ENCODE measurements around the gene CAMTA1. TPM values are rescaled to one million over a fixed set of nuclear protein-coding genes. Genes with fewer than 3 reads are reported as not detected.

Gene CAMTA1
- total RNA-seq, 4 donors from 2014 or later = 57.4 to 88.3 (median 62.1) TPM

GRCh38 chr1:7045897-7046296, 260.6 kb downstream of the CAMTA1 start:
- Histone ChIP-seq H3K9me3 (no peaks in the 10 kb centered on the region), H3K27me3 (no peaks in the 10 kb centered on the region), H3K4me3 (no peak overlapping the region), H3K27ac (no peak overlapping the region), H3K4me1 (no peaks in the 10 kb centered on the region), H3K36me3 (no peaks in the 10 kb centered on the region)
- TF ChIP-seq POLR2A (IDR thresholded peaks at IDR 0.05) (no peak), CTCF (IDR thresholded peaks at IDR 0.05) (no peak)
- no peak for DNase-seq

GRCh38 chr1:7046314-7046713, 261.1 kb downstream of the CAMTA1 start:
- no peaks in the 10 kb centered on the region for H3K36me3 ChIP-seq
- H3K4me1 ChIP-seq = no peaks in the 10 kb centered on the region
- no peaks in the 10 kb centered on the region for H3K9me3 ChIP-seq
- H3K4me3 ChIP-seq = no peak overlapping the region
- no peak for DNase-seq
- no peak for TF ChIP-seq POLR2A (IDR thresholded peaks at IDR 0.05)
- no peak for TF ChIP-seq CTCF (IDR thresholded peaks at IDR 0.05)
- H3K27me3 ChIP-seq = no peaks in the 10 kb centered on the region
- no peak overlapping the region for H3K27ac ChIP-seq

DNA sequence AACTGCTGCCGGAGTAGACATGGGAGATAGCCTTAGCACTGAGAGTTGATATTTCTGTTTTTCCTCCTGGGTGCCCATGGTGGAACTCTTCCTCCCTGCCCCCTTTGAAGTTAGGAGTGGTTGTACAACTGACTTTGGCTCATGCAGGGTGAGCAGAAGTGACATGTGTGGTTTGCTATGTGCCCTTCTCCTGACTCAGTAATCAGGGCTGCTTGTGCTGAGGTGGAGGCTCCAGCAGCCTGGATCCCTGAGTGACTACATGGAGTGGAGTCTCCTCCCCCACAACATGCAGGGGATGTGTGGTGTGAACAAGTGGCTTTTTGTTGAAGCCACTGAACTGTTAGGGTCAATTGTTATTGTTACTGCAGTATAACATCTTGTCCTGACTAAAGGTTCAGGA, 261.6 kb downstream of the CAMTA1 start:
- H3K9me3 ChIP-seq = no peaks in the 10 kb centered on the region
- H3K4me1 ChIP-seq = no peaks in the 10 kb centered on the region
- TF ChIP-seq POLR2A (IDR thresholded peaks at IDR 0.05) = no peak
- TF ChIP-seq CTCF (IDR thresholded peaks at IDR 0.05) = no peak
- no peaks in the 10 kb centered on the region for H3K27me3 ChIP-seq
- H3K36me3 ChIP-seq = no peaks in the 10 kb centered on the region
- H3K27ac ChIP-seq = no peak overlapping the region
- H3K4me3 ChIP-seq = no peak overlapping the region
- no peak for DNase-seq

DNA sequence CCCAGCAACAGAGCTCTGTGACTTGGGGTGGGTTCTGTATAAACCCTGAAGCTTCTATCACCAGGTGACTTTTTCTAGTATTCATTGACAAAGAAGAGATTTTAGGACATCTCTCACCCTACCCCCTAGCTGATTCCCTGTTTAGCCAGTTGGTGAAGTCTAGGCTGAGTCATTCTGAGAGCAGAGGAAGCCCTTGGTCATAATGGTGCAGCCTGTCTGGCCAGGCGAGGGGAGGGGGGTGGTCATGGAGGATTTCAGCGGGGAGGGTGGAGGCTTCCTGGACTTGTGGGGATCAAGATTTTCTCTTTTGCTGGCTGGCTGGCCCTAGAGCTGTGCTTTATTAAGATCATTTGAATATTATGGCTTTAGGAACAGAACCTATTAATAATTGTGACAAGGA, 262.6 kb downstream of the CAMTA1 start:
- Histone ChIP-seq H3K4me3 (no peak overlapping the region), H3K9me3 (no peaks in the 10 kb centered on the region), H3K27me3 (no peaks in the 10 kb centered on the region), H3K27ac (no peak overlapping the region), H3K4me1 (no peaks in the 10 kb centered on the region), H3K36me3 (no peaks in the 10 kb centered on the region)
- TF ChIP-seq POLR2A (IDR thresholded peaks at IDR 0.05) (no peak), CTCF (IDR thresholded peaks at IDR 0.05) (no peak)
- peak in 1 of 3 donors; percentile 23 for DNase-seq

DNA sequence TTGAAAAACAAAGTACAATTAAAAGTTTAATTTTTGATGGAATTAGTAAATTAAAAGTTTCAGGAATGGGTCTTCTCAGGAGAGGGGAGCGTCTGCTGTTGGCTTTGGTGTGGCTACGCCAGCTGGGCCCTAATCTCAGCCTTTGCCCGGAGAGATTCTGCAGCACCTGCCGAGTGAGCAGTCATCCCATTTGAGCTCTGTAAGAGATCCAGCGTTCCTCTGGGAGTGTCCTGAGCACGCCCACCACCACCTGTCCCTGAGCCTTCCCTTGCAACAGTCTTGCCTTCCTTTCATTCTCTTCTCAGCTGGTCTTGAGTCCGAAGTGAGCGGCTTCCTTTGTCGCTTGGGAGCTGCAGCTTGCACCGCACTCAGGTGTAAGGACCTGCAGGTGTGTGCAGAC, 263.1 kb downstream of the CAMTA1 start:
- no peak overlapping the region for H3K27ac ChIP-seq
- peak in 1 of 3 donors; percentile 32 for DNase-seq
- H3K36me3 ChIP-seq = no peaks in the 10 kb centered on the region
- H3K4me3 ChIP-seq = no peak overlapping the region
- TF ChIP-seq CTCF (IDR thresholded peaks at IDR 0.05) (no peak), POLR2A (IDR thresholded peaks at IDR 0.05) (no peak)
- H3K27me3 ChIP-seq = no peaks in the 10 kb centered on the region
- no peaks in the 10 kb centered on the region for H3K9me3 ChIP-seq
- H3K4me1 ChIP-seq = no peaks in the 10 kb centered on the region
